GM18499 (cell line): ENCODE measurements around the gene ANAPC2.

Source experiments
- ATAC-seq: cut with Tn5 transposase; IDR thresholded peaks from one replicate; pipeline ENCODE4 v1.9.1; 2021; ENCODE audit warnings: moderate number of reproducible peaks; ENCODE audit not compliant: insufficient read depth, unreplicated experiment

ANAPC2 gene

DNA sequence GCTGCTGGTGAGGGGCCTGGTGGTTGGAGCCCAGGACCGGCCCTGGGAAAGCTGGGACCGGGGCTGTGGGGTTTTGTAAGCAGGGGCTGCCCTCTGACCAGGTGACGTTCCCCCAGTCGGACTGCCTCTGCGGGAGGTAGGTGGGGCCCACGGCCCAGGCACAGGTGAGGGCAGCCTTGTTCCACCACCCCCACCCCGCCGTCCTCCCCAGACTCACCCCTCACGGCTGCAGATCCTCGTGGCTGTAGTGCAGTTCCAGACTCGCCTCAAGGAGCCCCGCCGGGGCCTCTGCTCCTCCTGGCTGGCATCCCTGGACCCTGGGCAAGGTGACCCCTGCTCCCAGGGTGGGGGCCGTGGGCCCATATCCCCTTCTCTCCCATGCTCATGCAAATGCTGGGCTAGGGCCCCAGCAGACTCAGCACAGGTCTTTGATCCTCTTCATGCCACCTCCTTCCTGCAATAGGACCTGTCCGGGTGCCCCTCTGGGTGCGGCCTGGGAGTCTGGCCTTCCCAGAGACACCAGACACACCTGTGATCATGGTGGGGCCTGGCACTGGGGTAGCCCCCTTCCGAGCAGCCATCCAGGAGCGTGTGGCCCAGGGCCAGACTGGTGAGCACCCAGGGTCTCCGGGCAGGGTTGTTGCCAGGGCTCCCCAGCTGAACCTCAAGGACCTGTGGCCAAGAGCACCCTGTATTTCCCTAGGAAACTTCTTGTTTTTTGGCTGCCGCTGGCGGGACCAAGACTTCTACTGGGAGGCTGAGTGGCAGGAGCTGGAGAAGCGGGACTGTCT is 27.0 kb upstream of the ANAPC2 start:
- ATAC-seq = no peak

DNA sequence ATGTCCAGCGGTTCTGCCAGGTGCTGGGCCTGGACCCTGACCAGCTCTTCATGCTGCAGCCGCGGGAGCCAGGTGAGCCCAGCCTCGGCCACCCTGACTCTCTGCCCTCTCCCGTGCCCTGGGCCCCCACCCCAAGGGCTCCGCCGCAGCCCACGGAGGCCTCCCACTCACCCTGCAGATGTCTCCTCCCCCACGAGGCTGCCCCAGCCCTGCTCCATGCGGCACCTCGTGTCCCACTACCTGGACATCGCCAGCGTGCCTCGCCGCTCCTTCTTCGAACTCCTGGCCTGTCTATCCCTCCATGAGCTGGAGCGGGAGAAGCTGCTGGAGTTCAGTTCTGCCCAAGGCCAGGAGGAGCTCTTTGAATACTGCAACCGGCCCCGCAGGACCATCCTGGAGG is 26.3 kb upstream of the ANAPC2 start:
- ATAC-seq = no peak

DNA sequence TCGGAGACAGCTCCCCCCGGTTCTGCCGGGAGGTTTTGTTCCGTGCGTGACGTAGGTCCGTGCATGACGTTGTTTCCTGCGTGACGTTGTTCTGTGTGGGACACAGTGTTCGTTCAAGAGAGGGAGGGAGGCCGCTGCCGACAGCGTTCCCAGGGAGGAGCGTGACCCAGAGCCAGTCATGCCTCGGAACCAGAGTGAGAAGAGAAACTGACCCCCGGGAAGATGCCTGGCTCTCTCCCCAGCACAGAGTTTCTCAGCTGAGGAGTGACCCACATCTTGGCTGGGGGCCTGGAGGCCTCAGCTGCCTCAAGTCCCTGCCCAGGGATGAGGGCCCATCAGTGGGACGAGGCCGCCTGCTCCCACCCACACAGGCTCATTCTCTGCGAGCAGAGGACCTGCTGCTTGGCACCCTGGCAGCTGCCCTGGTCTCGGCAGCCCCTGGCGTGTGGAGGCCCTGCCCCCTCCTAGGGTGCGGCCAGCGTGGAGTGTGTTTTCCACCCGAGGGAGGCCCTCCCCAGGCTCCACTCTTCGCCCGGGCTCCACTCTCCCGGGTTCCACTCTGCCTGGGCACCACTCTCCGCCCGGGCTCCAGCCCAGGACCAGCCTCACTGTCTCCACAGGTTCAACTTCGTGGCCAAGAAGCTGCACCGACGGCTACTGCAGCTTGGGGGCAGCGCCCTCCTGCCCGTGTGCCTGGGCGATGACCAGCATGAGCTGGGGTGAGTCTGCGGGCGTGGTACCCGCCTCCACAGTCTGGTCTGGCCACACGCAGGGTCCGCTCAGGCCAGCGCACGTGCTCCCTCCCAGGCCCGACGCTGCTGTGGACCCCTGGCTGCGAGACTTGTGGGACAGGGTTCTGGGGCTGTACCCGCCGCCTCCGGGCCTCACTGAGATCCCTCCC is 25.1 kb upstream of the ANAPC2 start:
- no peak for ATAC-seq

DNA sequence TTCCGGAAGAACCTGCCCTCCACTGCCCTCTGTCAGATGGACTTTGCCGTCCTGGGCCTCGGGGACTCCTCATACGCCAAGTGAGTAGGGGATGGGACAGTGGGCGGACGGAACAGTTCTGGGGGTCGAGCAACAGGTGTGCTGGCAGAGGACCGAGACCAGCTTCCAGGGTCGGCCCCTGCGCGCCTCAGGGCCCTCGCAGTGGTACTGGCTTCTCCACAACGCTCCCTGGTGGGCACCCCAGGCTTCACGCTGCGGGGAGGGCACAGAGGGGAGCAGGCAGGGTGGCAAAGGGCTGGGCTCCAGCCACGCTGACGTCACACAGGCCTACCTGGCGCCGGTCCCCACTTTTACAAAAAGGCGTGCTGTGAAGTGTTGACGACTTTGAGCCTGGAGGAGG is 24.2 kb upstream of the ANAPC2 start:
- no peak for ATAC-seq

DNA sequence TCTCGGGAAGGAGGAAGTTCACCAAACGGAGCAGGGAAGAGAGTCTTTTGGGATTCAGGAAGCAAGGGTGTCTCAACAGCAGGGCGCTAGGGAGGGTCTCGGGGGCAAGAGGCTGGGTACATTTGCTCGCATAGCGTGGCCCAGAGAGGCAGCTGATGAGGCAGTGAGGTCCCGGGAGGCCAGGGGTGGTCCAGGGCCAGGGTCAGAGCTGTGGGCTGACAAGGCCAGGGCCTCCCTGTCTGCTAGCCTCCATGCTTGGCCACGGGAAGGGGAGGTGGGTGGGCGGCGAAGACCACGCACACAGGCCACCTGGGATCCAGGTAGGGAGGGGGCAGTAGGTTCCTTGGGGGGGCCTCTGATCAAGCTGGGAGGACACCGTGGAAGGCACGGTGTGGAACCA is 23.2 kb upstream of the ANAPC2 start:
- no peak for ATAC-seq

DNA sequence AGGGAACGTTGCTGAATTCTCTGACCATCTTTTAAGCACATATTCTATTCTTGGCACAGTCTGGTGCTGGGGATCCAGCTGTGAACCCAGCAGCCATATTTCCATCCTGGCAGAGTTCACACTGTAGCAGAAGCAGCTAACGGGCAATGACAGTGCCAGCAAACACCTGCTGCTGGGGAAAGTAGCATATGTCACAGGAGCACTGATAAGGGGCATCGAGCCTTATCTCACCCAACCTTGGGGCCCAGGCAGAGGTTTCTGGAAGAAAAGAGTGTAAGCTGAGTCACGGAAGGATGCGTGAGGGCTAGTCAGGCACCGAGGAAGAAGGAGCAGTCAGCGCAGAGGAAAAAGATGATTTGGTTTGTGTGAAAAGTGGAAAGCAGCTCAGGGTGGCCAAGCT is 18.2 kb upstream of the ANAPC2 start:
- no peak for ATAC-seq

DNA sequence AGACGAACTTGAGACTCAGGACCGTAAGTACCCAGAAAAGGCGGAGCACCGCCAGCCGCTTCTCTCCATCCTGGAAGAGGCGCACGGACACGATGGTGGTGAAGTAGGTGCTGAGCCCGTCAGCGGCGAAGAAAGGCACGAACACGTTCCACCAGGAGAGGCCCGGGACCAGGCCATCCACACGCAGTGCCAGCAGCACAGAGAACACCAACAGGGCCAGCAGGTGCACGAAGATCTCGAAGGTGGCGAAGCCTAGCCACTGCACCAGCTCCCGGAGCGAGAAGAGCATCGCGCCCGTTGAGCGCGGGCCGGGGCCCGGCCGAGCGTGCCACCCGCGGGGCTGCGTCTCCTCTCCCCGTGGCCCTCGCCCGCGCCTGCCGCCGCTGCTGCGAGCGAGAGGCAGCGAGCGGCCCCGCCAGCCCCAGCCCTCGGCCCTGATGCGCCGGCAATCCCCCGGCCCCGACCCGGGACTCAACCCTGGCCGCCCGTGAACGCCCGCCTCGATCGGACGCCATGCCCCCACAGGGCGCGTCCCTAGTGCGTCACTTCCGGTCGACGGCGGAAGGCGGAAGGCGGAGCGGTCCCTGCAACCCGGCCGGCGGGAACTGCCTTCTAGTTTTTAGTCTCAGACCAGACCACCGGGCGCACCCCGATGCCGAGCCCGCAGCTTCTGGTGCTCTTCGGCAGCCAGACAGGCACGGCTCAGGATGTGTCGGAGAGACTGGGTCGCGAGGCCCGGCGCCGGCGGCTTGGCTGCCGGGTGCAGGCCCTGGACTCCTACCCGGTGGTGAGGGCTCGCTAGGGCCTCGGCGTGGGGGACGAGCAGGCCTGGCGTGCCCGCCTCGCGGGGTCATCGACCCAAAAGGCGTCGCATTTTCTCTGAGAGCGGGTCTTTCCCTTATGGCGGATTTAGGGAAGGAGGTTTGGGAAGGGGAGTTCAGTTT is 17.0 kb upstream of the ANAPC2 start, which contains the start of the genes NDOR1 and TMEM203:
Gene NDOR1, plus strand, starts transcription at position 575 of the 944 bp plus-strand sequence. Its CDS starts 78 bp downstream, at position 653.
Gene TMEM203, minus strand, starts transcription at position 523 of the 944 bp plus-strand sequence. Its CDS starts 234 bp downstream, at position 289.
- ATAC-seq = no peak

DNA sequence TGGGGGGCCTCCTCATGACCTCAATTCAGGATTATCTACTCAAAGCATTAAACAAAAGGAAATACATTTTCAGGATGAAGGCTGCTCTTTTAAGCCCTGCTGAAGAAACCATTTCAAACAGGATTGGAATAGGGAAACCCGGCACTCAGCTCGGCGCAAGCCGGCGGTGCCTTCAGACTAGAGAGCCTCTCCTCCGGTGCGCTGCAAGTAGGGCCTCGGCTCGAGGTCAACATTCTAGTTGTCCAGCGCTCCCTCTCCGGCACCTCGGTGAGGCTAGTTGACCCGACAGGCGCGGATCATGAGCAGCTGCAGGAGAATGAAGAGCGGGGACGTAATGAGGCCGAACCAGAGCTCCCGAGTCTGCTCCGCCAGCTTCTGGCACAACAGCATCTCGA is 16.4 kb upstream of the ANAPC2 start:
- no peak for ATAC-seq

DNA sequence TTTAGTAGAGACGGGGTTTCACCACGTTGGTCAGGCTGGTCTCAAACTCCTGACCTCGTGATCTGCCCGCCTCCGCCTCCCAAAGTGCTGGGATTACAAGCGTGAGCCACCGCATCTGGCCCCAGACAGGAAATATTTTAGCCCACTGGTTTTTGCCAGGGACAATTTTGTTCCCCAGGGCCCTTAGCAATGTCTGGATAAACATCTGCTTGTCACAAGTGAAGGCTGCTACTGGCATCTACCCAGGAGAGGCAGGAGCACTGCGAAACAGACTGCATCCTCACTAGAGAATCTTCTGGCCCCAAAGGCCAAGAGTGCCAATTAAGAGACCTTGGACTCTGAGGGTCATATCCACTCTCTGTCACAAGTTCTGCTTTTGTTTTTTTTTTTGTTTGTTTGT is 14.6 kb upstream of the ANAPC2 start:
- no peak for ATAC-seq

DNA sequence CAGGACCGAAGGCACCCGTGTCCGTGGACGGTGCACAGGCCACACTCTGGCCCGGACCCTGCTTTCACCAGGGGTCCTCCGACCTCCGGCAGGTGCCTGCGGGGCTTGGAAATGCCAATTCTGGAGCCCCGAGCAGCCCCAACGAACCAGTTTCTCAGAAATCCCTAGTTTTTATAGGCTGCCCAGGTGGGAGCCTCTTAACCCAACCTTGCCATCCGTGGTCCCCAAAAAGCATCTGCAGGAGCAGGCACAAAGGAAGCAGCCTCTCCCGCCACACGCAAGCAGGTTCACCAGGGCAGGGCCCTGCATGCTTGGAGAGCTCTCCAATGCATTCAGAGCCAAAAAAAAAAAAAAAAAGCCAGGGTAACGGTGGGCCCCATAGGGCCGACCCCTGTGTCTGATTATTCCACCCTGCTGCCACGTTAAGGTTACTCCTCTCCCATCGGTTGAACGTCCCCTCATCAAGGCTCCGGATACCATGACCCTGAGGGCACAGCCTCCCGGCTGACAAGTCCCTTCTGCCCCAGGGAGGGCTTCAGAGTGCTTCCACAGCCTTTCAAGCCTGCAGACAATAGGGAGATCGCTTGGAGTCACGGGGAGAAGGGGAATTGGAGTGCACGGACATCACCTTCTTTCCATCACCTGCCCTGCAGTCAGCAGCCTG is 13.0 kb upstream of the ANAPC2 start:
- ATAC-seq = no peak

DNA sequence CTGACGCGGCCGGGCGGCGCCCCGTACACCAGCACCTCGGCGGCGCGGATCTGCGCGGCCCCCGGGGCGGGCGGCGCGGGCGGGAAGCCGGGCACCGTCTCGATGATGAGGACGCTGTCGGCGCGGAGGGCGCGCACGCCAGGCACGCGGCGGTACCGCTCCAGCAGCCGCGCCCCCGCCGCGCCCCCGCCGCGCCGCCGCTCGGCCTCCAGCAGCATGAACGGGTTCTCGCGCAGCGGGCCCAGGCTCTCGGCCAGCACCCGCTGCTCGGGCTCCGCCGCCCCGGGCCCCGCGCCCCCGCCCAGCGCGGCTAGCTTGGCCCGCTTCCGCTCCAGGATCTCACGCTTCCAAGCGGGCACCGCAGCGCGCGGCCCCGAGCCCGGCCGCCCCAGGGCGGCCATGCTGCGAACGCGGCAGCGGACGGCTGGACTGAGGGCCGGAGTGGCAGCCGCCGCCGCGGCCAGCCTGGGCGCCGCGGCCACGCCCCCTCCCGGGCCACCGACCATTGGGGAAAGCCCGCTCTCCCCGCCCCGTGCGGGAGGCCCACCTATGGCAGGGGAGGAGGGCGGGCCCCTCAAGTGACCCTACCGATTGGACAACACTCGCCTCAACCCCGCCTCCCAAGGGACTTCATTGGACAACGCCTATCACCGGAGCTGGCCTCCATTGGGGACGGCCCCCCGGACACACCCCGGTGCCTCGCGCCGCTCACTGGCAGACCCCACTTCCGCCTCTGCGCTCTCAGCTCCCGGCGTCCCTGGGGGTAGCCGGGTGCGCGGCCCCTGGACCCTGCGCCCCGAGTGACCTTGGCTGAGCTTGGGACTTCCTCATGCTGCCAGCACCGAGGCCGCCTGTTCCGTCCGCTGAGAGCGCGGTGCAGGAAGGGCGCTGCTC is 12.2 kb upstream of the ANAPC2 start, which contains the start of gene TPRN:
Gene TPRN, minus strand, starts transcription at position 431 of the 894 bp plus-strand sequence. Its CDS starts 30 bp downstream, at position 401.
- peak; percentile 82 for ATAC-seq

DNA sequence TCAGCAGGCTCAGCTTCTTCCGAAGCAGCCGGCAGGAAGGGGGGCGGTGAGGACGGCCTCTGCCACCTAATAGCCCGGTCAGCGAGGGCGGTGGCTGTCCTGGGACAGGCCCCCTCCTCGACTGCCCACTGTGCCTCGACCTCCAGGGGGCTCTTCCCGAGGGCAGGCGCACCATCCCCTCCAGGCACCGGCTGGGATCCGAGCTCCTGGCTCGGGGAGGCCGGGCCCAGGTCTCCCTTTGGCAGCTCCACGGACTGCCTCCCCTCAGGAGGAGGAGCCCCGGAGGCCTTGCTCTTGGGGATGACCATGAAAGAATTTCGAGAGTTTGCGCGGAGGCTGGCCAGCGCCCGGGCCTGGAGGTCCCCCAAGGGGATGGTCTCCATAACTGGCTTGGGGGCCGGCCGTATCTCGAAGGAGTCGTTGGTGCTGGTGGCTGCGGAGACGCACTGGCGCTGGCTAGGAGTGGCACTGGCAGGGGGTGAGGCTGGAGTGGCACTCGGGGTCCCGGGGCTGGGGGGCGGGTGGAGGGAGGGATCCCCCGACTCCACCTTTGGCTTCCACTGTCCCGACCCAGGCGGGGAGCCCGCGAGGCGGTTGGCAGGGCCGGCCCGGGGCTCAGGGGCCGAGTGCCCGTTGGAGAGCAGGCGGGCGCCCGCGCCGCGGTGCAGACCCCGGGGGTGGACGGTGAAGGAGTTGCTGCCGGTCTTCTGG is 11.2 kb upstream of the ANAPC2 start:
- no peak for ATAC-seq

DNA sequence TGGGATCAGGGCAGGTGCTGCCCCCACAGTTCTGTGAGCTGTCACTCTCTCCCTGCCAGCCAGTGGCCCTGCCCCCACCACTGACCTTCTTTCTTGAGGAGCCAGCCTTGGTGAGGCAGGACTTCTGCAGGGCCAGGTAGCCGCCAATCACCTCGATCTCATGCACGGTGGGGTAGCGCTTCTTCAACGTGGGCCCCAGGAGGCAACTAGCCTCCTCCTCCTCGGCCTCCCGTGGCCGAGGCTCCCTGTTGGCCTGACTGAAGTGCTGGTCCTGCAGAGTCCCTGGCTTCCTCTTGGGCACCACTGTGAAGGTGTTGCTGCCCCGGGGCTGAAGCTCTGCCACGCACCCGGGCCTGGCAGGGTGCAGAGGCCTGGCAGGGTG is 10.5 kb upstream of the ANAPC2 start:
- no peak for ATAC-seq

DNA sequence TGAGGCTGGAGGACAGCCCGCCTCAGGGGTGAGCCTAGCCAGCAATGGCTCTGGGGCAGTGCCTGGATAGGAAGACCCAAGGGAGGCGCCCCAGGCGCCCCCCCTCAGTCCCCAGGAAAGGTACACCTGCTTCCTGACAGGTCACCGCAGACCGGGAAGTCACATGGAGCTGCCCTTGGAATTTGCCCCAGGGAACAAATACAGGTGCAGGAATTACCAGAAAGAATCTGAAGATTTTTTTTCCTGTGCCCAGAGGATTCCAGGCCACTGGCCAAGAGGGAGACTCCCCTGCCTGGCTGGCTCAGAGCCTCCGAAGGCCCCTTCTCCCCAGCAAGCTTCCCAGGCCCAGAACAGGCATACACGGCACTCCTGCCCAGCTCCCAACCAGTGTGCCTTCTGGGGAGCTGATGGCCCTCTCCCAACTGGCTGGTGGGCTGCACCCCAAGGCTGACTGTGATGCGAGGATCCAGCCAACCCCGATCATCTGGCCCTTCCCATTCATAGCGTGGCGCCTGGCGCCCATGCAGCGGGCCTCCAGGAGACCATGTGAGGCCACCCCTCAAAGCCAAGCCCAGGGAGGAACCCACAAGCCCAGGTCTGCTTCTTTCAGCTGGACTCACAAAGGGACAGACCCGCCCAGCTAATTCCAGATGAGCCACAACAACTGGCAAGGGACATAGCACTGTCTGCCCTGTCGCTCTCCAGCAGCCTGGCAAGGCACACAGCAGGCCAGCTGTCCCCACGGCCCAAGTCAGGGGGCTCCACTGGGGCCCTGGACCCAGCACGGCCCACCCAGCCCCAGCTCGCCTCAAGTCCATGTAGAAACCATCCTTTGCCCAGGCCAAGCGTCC is 9.9 kb upstream of the ANAPC2 start:
- no peak for ATAC-seq

DNA sequence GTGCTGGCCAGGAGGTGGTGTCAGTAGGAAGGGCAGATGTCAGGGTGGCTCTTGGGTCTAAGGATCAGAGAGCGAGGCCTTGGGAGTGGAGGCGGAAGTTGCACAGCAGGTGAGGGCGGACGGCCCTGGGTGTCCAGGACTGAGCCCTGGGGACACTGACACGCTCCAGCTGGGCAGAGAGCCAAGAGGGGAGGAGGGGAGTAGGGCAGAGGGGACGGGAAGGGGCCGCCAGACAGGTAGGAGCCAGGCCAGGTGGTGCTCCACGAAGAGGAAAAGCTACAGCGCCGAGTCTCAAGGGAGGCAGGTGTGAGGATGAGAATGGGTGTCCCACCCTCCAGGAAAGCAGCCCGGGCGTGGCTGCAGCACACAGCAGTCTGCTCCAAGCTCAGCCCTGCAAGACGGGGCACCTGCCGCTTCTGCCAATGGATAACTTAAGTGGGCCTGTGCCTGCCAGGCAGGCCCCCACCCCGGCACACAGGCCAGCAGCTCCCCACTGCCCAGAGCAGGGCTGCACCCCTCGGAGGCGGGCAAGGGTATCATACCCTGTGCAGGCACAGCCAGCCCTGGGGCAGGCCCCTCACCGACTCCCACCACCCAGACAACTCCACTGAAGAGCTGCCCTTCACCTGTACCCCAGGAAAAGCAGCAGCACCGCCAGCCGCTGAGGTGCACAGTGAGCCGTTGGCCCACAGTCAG is 7.3 kb upstream of the ANAPC2 start:
- ATAC-seq = no peak

DNA sequence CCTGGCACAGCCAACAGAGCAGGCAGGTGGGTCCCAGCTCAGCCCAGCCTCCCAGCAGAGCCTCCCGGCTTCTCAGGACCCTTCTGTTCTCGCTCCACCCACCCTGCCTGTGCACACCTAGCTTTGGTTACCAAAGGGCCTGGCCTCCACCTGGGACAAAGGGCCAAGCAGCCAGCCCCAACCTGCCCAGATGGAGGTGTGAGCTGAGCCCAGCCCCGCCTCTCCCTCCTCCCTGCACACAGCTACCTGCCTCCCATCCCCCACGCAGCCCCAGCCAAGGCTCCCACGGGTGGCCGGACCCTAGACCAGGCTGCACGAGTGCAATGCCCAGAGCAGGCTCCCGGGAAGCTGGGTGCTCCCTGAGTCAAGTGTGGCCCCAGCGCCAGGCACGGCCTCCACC is 6.5 kb upstream of the ANAPC2 start:
- ATAC-seq = no peak

DNA sequence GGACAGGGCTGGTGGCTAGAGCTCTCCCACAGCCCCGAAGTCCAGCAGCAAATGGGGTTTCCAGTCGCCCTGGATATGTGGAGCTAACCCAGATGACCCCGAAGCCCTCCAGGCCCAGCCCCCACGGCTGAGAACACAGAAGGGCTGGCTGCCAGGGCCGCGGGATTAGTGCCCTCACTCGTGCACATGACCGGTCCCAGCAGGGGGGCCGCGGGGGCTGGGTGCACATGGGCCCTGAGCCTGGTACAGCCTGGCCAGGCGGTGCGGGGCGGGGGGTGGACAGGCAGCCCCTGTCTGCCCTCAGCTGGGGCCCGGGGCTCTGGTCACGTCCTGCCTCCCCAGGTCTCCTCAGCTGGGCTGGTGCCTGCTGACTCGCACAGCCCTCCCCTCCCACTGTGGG is 6.0 kb upstream of the ANAPC2 start:
- no peak for ATAC-seq
